CD4-positive, alpha-beta T cell treated with Interleukin-21 for 1 hour (primary cell): Measurements from ENCODE around the gene JOSD2.

Source experiments
- DNase-seq: peaks from one replicate; pipeline ENCODE4 v3.0.0-alpha.2; 2020

JOSD2 gene

DNA sequence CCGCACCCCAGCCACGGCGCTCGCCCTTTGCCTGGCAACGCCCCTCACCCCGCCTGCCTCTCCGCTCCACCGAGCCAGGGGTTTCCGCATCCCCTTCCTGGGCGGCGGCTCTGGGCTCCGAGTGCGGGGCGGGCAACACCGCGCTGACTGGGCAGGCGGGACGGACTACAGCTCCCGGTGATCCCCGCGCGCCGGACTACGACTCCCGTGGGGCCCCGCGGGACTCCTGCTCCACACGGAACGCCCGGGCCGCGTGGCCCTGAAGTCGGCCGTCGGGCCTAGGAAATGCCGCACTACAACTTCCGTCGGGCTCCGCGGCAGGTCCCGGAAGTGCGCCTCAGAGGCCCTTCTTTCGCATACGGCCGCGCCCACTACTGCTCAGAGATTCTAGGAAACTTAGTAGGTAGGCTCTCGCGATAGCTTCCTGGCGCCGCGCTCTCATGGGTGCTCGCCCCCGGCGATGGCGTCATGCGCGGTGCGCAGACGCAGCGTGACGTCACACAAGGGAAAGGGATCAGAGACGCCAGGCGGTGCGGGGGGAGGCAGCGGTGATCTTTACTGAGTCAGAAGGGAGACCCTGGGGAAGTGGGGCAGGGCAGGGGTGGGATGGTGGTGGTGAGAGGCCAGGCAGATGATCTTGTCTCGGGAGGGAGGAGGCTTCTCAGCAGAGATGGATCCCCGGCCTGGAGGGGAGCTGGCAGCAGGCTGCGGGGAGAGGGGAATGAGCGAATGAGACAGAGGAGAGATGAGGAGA, at the start of gene JOSD2:
Gene JOSD2, minus strand, starts transcription at position 123 of the 754 bp plus-strand sequence. CDS start 760 bp downstream, outside the sequence.
- peak; percentile 99 for DNase-seq

DNA sequence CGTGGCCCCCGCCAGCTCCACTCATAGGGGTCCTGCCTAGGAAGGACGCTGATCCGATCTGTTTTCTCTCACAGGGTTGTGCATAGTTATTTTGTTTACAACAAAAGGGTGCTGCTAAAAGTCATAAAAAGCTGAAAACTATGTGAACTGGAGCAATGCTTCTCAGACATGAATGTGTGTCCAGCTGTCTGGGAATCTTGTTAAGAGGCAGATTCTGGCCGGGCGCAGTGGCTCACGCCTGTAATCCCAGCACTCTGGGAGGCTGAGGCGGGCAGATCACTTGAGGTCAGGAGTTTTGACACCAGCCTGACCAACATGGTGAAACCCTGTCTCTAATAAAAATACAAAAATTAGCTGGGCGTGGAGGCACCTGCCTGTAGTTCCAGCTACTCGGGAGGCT, 48.6 kb upstream of the JOSD2 start:
- no peak for DNase-seq

GRCh38 chr19:50558449-50558848, 47.5 kb upstream of the JOSD2 start:
- no peak for DNase-seq

DNA sequence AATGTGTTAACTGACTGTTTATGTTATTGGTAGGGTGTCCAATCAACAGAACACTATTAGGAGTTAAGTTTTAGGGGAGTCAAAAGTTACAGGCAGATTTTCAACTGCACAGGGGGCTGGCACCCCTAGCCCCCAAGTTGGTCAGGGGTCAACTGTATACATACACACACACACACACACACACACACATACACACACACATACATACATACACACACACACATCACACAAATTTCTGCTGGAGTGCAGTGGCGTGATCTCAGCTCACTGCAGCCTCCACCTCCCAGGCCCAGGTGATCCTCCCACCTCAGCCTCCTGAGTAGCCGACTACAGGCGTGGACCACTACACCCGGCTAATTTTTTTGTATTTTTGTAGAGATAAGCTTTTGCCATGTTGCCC, 47.0 kb upstream of the JOSD2 start:
- no peak for DNase-seq

- no peak for DNase-seq
These were observed 46.1 kb upstream of the JOSD2 start for GRCh38 chr19:50557009-50557613.

DNA sequence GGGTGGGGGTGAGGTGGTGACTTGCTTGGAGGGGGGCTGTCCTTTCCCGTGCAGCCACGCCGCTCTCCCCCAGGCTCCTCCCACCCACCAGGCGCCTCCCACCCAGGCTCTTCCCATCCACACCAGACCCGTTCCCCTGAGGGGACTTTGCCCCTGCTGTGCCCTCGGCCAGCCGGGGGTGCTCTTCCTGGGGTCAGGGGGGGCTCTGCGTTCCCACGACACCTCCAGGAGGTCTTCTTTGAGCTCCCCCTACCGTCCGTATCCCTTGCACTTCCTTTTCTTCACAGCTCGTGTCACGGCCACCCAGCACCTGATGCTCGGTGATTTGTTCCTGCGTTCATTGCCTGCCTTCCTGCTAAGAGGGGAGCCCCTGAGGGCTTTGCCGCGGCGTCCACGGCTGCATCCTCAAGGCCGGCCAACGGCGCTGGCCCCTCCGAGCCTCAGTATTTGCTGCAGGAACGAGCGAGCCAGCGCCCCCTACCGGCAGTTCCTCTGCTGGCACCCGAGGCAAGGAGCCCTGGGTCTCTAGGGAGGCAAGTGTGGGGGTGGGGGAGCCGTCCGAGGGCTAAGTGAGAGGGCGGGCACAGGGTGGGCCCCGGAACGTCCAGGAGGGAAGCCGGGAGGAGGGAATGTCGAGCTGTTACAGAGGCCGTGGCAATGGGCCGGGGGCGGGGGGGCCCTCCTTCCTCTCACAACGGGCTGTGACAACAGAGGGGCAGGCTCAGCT, 45.5 kb upstream of the JOSD2 start:
- DNase-seq, result peak; percentile 64

GRCh38 chr19:50555450-50556281, 44.7 kb upstream of the JOSD2 start:
- no peak for DNase-seq

- no peak for DNase-seq
These were observed 44.0 kb upstream of the JOSD2 start for GRCh38 chr19:50555033-50555432.

DNA sequence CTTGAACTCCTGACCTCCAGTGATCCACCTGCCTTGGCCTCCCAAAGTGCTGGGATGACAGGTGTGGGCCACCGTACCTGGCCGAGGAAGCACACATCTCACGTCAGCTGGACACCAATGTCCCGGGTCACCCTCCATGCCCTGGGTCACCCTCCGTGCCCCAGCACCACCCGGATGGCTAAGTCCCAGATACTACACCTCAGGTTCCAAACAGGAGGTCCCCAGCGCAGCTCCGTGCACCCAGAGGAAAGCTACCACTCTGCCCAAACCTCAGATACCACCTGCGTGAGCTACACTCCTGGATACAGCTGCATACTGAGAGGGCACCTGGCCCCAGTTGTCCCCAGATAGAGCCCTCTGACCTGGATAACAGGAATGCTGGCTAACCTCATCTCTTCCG, 43.2 kb upstream of the JOSD2 start:
- no peak for DNase-seq

GRCh38 chr19:50553134-50553703, 42.2 kb upstream of the JOSD2 start:
- DNase-seq, result no peak

DNA sequence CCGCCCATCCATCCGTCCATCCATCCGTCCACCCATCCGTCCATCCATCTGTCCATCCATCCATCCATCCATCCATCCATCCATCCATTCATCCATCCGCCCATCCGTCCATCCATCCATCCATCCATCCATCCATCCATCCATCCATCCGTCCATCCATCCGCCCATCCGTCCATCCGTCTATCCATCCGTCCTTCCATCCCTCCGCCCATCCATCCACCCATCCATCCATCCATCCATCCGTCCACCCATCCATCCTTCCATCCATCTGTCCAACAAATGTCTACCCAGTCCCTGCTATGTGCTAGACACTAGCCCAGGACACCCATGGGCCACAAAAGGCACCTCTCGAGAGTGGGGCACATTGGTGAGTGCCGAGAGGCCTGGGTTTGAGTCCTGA, 41.5 kb upstream of the JOSD2 start:
- DNase-seq, result no peak

- DNase-seq, result no peak
These were observed 40.8 kb upstream of the JOSD2 start for GRCh38 chr19:50551715-50552187.

- no peak for DNase-seq
These were observed 40.2 kb upstream of the JOSD2 start for GRCh38 chr19:50551034-50551714.

GRCh38 chr19:50550594-50550966, 39.6 kb upstream of the JOSD2 start:
- no peak for DNase-seq

- no peak for DNase-seq
These were observed 39.1 kb upstream of the JOSD2 start for GRCh38 chr19:50549927-50550593.

- no peak for DNase-seq
These were observed 38.3 kb upstream of the JOSD2 start for GRCh38 chr19:50549059-50549926.

DNA sequence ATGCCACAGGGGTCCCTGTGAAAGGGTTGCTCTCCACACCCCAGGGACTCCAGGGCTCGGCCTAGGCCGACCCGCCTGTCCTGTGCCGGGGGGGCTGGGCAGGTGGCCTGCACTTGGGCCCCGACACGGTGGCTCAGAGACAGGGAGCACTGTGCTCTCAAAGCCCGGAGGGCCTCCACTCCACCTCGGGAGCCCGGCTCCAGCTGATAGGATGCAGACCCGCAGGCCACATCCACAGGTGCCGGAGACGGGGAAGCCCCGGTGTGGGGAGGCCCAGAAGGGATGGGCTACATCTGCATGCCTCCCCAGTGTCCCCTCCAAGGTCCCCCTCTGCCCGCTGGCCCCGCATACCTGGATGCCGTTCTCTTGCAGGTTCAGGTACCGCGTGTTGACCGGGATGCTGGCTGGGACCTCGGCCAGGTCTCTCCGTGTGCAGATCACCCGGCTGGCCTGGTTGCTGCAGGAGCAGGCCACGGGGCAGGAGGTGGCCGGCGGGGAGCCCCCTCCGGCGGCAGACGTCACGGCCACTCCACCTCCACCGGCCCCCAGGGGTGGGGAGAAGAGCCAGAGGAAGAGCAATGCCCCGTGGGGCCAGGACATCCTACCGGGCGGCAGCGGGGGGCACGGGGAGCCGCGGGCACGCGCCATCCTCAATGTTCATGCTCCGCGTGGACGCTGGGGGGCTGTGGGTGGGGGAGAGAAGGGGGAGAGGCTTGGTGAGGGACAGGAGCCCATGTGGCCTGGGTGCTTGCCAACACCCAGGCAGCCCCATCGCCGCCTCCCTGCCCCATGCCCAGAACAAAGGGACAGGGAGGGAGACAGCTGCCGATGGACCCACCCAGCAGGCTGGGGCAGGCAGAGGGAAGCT, 37.4 kb upstream of the JOSD2 start:
- no peak for DNase-seq

DNA sequence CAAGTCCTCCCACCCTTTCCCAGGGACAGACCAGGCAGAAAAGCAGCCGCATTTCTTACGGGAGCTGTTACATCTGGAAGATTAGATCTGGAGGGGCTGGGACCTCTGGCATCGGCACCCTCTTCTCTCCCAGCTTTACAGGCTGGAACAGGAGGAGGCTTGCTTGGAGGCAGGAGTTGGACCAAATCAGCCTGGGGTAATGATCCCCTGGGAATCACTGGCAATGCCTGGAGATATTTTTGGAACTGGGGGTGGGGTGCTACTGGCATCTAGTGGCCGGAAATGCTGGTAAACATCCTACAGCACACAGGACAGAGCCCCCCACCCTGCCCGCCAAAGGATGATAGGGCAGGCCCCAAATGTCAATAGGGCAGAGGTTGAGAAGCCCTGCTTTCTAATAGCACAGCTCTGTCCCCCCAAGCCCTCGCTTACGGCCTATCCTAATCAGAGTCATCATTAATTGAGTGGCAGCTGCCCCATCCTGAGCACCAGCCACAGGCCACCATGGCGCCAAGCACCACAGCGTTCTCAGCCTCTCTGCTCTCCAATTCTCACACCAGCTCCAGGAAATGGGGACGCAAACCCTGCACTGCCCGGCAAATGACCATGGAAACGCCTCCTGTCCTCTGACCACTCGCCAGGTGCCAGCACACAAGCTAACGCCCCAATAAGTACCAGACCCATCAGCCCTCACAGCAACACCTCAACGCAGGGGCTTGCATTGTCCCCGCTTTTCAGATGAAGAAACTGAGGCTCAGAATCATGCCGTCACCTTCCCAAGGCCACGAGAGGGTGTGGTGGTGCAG, 36.6 kb upstream of the JOSD2 start:
- DNase-seq, result no peak
